Stimulated activated CD8-positive, alpha-beta memory T cell treated with anti-CD3 and anti-CD28 coated beads, Interleukin-12 subunit alpha, Interleukin-12 subunit beta, amount 100 ng/mL, for 24 hours (primary cell): ENCODE data around the gene TP53TG3B.
"Not testable (repeated sequence)": the region's sequence is repeated elsewhere in the genome, so short reads cannot be mapped to it uniquely, and the experiment has no call there.

Experiments
- DNase-seq: peaks from one replicate; pipeline ENCODE4 v3.0.0-alpha.2; 2020; ENCODE audit errors: extremely low read depth

TP53TG3B gene, protein sequence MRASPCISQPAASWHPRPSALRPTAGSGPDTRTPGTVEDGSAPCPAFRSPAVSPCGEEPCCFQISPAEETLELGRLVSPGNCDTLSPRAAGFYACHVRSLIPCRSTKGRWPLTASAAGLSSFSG

DNA sequence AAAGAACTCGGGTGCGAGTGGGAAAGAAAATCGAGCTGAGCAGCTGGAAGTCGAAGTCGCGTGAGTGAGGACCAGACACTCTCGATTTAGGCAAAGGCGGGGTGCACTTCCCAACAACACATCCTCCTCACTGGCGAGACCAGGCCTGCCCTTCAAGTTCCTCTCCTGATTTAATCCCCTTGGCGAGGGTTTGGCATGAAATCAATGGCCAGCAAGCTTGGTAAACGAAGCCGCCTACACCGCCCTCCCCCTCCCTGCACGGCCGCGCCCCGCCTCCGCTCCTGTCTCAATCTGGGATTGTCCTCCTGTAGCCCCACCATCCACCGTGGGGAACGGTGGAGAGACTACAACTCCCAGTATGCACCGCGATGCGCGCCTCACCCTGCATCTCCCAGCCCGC, at the start of gene TP53TG3B:
Gene TP53TG3B (plus strand): TSS at position 301 of the 400 bp plus-strand sequence. CDS start 68 bp downstream, at position 369.
- not testable (repeated sequence) for DNase-seq

DNA sequence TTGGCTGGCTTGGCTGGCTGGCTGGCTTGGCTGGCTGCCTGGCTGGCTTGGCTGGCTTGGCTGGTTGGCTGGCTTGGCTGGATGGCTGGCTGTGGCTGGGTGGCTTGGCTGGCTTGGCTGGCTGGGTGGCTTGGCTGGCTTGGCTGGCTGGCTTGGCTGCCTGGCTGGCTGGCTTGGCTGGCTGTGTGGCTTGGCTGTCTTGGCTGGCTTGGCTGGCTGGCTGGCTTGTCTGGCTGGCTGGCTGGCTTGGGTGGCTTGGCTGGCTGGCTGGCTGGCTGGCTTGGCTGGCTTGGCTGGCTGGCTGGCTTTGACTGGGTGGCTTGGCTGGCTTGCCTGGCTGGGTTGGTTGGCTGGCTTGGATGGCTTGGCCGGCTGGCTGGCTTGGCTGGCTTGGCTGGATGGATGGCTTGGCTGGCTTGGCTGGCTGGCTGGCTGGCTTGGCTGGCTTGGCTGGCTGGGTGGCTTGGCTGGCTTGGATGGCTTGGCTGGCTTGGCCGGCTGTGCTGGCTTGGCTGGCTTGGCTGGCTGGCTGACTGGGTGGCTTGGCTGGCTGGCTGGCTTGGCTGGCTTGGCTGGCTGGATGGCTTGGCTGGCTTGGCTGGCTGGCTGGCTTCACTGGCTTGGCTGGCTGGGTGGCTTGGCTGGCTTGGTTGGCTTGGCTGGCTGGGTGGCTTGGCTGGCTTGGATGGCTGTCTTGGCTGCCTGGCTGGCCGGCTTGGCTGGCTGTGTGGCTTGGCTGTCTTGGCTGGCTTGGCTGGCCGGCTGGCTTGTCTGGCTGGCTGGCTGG, 24.2 kb upstream of the TP53TG3B start:
- DNase-seq, result not testable (repeated sequence)

DNA sequence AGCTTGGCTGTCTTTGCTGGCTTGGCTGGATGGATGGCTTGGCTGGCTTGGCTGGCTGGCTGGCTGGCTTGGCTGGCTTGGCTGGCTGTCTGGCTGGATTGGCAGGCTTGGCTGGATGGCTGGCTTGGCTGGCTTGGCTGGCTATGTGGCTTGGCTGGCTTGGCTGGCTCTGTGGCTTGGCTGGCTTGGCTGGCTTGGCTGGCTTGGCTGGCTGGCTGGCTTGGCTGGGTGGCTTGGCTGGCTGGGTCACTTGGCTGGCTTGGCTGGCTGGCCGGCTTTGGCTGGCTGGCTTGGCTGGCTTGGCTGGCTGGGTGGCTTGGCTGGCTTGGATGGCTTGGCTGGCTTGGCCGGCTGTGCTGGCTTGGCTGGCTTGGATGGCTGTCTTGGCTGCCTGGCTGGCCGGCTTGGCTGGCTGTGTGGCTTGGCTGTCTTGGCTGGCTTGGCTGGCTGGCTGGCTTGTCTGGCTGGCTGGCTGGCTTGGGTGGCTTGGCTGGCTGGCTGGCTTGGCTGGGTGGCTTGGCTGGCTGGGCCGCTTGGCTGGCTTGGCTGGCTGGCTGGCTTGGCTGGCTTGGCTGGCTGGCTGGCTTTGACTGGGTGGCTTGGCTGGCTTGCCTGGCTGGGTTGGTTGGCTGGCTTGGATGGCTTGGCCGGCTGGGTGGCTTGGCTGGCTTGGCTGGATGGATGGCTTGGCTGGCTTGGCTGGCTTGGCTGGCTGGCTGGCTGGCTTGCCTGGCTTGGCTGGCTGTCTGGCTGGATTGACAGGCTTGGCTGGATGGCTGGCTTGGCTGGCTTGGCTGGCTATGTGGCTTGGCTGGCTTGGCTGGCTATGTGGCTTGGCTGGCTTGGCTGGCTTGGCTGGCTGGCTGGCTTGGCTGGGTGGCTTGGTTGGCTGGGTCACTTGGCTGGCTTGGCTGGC, 22.8 kb upstream of the TP53TG3B start:
- not testable (repeated sequence) for DNase-seq

DNA sequence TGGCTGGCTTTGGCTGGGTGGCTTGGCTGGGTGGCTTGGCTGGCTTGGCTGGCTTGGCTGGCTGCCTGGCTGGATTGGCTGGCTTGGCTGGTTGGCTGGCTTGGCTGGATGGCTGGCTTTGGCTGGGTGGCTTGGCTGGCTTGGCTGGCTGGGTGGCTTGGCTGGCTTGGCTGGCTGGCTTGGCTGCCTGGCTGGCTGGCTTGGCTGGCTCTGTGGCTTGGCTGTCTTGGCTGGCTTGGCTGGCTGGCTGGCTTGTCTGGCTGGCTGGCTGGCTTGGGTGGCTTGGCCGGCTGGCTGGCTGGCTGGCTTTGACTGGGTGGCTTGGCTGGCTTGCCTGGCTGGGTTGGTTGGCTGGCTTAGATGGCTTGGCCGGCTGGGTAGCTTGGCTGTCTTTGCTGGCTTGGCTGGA, 22.1 kb upstream of the TP53TG3B start:
- DNase-seq, result not testable (repeated sequence)

DNA sequence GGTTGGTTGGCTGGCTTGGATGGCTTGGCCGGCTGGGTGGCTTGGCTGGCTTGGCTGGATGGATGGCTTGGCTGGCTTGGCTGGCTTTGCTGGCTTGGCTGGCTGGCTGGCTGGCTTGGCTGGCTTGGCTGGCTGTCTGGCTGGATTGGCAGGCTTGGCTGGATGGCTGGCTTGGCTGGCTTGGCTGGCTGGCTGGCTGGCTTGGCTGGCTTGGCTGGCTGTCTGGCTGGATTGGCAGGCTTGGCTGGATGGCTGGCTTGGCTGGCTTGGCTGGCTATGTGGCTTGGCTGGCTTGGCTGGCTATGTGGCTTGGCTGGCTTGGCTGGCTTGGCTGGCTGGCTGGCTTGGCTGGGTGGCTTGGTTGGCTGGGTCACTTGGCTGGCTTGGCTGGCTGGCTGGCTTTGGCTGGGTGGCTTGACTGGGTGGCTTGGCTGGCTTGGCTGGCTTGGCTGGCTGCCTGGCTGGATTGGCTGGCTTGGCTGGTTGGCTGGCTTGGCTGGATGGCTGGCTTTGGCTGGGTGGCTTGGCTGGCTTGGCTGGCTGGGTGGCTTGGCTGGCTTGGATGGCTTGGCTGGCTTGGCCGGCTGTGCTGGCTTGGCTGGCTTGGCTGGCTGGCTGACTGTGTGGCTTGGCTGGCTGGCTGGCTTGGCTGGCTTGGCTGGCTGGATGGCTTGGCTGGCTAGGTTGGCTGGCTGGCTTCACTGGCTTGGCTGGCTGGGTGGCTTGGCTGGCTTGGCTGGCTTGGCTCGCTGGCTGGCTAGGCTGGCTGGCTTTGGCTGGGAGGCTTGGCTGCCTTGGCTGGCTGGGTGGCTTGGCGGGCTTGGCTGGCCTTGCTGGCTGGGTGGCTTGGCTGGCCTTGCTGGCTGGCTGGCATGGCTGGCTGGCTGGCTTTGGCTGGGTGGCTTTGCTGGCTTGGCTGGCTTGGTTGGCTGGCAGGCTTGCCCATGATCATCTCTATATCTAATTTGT, 21.3 kb upstream of the TP53TG3B start:
- not testable (repeated sequence) for DNase-seq
